Measurements from ENCODE around the gene SYPL1.

DNA sequence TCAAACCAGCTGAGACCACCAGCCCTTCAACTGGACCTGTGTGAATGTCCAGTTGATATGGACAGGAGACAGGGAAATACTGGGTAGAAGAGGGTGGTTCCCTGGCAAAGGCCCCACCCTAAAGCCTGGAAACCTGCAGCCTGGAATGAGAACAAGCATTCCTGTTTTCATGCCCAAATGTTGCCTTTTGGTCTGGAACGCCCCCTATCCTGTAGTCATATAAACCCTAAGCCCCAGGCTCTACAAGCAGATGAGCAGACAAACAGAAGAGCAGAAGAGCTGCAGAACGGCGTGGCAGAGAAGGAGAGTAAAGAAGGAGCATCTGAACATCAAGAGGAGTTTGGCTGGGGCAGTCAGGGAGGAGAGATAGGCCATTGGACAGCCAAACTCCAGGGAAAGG is 38.4 kb downstream of the SYPL1 start:
- TF ChIP-seq CTCF (IDR thresholded peaks at IDR 0.05) (no peak), ZFX (IDR thresholded peaks at IDR 0.05; ENCODE audit: borderline replicate concordance) (no peak)
